Measurements from ENCODE around the gene STK32C. TPM values are rescaled to one million over a fixed set of nuclear protein-coding genes. Genes with fewer than 3 reads are reported as not detected.

Gene STK32C
- total and polyA plus RNA-seq, 10 of the 15 experiments (the other 5 are each of a cell fraction or from before 2014, with no cell fraction given): 1.5 to 18.1 (median 6.4) TPM

DNA sequence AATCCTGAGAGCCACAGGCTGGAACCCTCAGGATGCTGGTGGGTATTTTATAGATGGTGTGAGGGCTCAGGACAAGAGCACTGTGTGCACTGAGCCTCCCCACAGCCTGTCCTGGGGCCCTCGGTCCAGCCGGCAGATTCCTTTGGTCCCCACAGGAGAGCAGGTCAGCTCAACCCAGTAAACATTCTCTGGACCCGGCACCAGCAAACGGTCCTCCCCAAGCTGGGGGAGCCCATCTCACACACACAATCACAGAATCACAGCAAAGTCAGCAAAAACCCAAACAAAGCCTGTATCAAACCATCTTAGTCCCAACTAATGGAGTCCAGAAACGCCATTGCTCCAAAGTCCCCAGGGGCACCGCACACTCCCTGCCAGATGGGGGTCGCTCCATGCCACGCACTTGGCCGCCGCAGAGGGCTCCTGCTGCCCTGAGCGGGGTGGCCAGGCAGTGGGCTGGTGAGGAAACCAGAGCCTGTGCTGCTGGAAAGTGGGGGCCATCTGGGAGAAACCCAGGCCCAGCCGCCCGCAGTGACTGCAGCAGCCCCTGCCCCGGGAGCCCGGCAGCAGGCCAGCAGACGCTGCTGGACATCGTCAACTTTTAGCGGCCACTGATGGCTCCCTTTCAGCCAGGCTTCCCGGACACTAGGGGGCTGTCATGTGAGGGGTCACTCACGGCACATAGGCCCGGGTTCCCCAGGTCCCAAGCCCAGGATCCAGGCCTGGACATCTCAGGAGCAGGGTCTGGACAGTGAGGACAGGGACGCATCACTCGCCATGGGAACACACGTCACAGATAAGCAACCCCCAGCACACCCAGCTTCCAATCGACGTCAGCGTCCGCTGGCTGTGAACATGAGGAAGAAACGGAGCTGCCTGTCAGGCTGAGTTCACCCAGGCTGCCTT, 68.4 kb downstream of the STK32C start:
- H3K27me3 ChIP-seq (replicated peaks in 1 of 2; ENCODE audit: control insufficient read depth in 2 of 2, insufficient read depth in 2 of 2, low read length in 1 of 2): no peaks in the 10 kb centered on the region
- ATAC-seq: no peak
- no peak overlapping the region for H3K4me3 ChIP-seq
- RAD21 ChIA-PET (ENCODE audit: unreplicated experiment): no interaction called here
- H3K4me1 ChIP-seq (ENCODE audit: control insufficient read depth, insufficient read depth, low read length): no peaks in the 10 kb centered on the region
- H3K79me2 ChIP-seq (ENCODE audit: control insufficient read depth, insufficient read depth, low read length): no peaks in the 10 kb centered on the region
- H2AFZ ChIP-seq (ENCODE audit: control insufficient read depth, low read depth, low read length): no peak overlapping the region
- FAIRE-seq: no peak
- SMC1A ChIA-PET (ENCODE audit: uncharacterized antibody, unreplicated experiment): no interaction called here
- no peak overlapping the region for H3K27ac ChIP-seq (ENCODE audit: control insufficient read depth, insufficient read depth)
- POLR2A ChIA-PET: no interaction called here
- no TSS peak for BruUV-seq (replicated peaks)
- H3K9me3 ChIP-seq (replicated peaks; ENCODE audit: control insufficient read depth, insufficient read depth, low read length): no peaks in the 10 kb centered on the region
- no peak overlapping the region for H3K4me2 ChIP-seq (ENCODE audit: control insufficient read depth, insufficient read depth)
- no peak overlapping the region for H3K9ac ChIP-seq (ENCODE audit: control insufficient read depth, insufficient read depth, low read length)
- intact Hi-C loops (cut with micrococcal nuclease; ENCODE audit: unreplicated experiment): no loop called here
- CTCF ChIA-PET: no interaction called here
- no peaks in the 10 kb centered on the region for H3K36me3 ChIP-seq (ENCODE audit: control insufficient read depth in 2 of 2, insufficient read depth in 2 of 2, low read length in 1 of 2)
- in situ Hi-C loops (cut with MboI): no loop called here
- H4K20me1 ChIP-seq (ENCODE audit: control insufficient read depth, insufficient read depth): no peaks in the 10 kb centered on the region
- DNase-seq (ENCODE audit: low read depth, low spot score): no peak
- 51% methylated on average over 29 of the region's 29 CpGs for WGBS (ENCODE audit: insufficient coverage, insufficient replicate concordance, low lambda C conversion rate, missing lambda C conversion rate)
- no peak for TF ChIP-seq RELA (IDR thresholded peaks at IDR 0.05; ENCODE audit: borderline replicate concordance, partially characterized antibody)
- no peak for TF ChIP-seq ESRRA (IDR thresholded peaks at IDR 0.05; ENCODE audit: low read length)
- TF ChIP-seq YY1 (IDR thresholded peaks at IDR 0.05; ENCODE audit: low read depth, low read length): no peak
- TF ChIP-seq KLF5 (IDR thresholded peaks at IDR 0.05; ENCODE audit: partially characterized antibody): no peak
- TF ChIP-seq, protein P1, sequence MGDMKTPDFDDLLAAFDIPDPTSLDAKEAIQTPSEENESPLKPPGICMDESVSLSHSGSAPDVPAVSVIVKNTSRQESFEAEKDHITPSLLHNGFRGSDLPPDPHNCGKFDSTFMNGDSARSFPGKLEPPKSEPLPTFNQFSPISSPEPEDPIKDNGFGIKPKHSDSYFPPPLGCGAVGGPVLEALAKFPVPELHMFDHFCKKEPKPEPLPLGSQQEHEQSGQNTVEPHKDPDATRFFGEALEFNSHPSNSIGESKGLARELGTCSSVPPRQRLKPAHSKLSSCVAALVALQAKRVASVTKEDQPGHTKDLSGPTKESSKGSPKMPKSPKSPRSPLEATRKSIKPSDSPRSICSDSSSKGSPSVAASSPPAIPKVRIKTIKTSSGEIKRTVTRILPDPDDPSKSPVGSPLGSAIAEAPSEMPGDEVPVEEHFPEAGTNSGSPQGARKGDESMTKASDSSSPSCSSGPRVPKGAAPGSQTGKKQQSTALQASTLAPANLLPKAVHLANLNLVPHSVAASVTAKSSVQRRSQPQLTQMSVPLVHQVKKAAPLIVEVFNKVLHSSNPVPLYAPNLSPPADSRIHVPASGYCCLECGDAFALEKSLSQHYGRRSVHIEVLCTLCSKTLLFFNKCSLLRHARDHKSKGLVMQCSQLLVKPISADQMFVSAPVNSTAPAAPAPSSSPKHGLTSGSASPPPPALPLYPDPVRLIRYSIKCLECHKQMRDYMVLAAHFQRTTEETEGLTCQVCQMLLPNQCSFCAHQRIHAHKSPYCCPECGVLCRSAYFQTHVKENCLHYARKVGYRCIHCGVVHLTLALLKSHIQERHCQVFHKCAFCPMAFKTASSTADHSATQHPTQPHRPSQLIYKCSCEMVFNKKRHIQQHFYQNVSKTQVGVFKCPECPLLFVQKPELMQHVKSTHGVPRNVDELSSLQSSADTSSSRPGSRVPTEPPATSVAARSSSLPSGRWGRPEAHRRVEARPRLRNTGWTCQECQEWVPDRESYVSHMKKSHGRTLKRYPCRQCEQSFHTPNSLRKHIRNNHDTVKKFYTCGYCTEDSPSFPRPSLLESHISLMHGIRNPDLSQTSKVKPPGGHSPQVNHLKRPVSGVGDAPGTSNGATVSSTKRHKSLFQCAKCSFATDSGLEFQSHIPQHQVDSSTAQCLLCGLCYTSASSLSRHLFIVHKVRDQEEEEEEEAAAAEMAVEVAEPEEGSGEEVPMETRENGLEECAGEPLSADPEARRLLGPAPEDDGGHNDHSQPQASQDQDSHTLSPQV (IDR thresholded peaks at IDR 0.05): no peak
- no peak for TF ChIP-seq ASH2L (IDR thresholded peaks at IDR 0.05; ENCODE audit: borderline replicate concordance, low read depth)
- TF ChIP-seq, protein P2, sequence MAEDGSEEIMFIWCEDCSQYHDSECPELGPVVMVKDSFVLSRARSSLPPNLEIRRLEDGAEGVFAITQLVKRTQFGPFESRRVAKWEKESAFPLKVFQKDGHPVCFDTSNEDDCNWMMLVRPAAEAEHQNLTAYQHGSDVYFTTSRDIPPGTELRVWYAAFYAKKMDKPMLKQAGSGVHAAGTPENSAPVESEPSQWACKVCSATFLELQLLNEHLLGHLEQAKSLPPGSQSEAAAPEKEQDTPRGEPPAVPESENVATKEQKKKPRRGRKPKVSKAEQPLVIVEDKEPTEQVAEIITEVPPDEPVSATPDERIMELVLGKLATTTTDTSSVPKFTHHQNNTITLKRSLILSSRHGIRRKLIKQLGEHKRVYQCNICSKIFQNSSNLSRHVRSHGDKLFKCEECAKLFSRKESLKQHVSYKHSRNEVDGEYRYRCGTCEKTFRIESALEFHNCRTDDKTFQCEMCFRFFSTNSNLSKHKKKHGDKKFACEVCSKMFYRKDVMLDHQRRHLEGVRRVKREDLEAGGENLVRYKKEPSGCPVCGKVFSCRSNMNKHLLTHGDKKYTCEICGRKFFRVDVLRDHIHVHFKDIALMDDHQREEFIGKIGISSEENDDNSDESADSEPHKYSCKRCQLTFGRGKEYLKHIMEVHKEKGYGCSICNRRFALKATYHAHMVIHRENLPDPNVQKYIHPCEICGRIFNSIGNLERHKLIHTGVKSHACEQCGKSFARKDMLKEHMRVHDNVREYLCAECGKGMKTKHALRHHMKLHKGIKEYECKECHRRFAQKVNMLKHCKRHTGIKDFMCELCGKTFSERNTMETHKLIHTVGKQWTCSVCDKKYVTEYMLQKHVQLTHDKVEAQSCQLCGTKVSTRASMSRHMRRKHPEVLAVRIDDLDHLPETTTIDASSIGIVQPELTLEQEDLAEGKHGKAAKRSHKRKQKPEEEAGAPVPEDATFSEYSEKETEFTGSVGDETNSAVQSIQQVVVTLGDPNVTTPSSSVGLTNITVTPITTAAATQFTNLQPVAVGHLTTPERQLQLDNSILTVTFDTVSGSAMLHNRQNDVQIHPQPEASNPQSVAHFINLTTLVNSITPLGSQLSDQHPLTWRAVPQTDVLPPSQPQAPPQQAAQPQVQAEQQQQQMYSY (CRISPR knock-in tag; IDR thresholded peaks at IDR 0.05): no peak
- no peak for TF ChIP-seq E4F1 (IDR thresholded peaks at IDR 0.05; ENCODE audit: borderline replicate concordance, partially characterized antibody)
- TF ChIP-seq ZBTB33 (IDR thresholded peaks at IDR 0.05): no peak

Data from GM12878 (cell line).